Hippocampal formation (tissue), 2 donors: ENCODE data around the gene KIF15.
"Not testable (repeated sequence)": the region's sequence is repeated elsewhere in the genome, so short reads cannot be mapped to it uniquely, and the experiment has no call there.

Experiments used
- DNase-seq, 2 donors: peaks; one replicate each; lab custom pipeline; 2025; lab: John Stamatoyannopoulos, UW

KIF15 gene, protein sequence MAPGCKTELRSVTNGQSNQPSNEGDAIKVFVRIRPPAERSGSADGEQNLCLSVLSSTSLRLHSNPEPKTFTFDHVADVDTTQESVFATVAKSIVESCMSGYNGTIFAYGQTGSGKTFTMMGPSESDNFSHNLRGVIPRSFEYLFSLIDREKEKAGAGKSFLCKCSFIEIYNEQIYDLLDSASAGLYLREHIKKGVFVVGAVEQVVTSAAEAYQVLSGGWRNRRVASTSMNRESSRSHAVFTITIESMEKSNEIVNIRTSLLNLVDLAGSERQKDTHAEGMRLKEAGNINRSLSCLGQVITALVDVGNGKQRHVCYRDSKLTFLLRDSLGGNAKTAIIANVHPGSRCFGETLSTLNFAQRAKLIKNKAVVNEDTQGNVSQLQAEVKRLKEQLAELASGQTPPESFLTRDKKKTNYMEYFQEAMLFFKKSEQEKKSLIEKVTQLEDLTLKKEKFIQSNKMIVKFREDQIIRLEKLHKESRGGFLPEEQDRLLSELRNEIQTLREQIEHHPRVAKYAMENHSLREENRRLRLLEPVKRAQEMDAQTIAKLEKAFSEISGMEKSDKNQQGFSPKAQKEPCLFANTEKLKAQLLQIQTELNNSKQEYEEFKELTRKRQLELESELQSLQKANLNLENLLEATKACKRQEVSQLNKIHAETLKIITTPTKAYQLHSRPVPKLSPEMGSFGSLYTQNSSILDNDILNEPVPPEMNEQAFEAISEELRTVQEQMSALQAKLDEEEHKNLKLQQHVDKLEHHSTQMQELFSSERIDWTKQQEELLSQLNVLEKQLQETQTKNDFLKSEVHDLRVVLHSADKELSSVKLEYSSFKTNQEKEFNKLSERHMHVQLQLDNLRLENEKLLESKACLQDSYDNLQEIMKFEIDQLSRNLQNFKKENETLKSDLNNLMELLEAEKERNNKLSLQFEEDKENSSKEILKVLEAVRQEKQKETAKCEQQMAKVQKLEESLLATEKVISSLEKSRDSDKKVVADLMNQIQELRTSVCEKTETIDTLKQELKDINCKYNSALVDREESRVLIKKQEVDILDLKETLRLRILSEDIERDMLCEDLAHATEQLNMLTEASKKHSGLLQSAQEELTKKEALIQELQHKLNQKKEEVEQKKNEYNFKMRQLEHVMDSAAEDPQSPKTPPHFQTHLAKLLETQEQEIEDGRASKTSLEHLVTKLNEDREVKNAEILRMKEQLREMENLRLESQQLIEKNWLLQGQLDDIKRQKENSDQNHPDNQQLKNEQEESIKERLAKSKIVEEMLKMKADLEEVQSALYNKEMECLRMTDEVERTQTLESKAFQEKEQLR (N-terminal part only)

DNA sequence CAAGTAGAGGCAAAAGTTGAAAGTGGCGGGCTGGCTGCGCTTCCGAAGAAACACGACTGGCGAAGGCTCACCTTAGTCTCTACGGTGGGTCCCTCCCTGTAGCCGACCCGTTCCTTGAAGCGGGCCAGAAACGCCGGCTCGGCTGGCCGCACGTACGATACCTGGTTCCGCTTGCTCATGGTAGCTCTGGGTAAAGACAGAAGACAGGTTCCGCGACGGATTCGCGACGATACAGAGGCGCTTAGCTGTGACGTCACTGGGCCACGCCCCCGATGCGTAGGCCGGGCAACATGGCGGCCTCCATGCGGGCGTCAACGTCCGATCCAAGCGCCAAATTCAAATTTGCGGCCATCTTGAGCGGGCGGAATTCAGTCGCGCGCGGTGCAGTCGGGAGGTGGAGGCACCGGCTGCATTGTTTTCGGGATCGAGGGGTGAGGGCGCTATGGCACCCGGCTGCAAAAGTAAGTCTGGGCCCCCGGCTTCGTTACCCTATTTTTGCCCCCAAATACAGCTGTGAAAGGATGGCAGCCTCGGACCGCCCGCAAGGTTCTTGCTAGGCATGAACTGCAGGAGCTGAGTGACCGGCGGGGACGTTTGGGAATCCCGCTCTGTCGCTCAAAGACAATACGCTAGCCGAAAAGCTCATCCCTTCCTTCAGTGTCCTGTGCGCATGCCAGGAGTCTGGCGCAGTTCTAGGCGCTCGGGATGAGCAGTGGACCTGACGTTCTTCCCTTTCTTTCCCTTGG lies at the start of gene KIF15, which contains the start of gene KIAA1143:
Gene KIF15, plus strand, starts transcription at position 371 of the 746 bp plus-strand sequence. Its CDS starts 72 bp downstream, at position 443.
Gene KIAA1143, minus strand, starts transcription at position 196 of the 746 bp plus-strand sequence. Its CDS starts 17 bp downstream, at position 179.
- peak; percentile 79 to 86 for DNase-seq

DNA sequence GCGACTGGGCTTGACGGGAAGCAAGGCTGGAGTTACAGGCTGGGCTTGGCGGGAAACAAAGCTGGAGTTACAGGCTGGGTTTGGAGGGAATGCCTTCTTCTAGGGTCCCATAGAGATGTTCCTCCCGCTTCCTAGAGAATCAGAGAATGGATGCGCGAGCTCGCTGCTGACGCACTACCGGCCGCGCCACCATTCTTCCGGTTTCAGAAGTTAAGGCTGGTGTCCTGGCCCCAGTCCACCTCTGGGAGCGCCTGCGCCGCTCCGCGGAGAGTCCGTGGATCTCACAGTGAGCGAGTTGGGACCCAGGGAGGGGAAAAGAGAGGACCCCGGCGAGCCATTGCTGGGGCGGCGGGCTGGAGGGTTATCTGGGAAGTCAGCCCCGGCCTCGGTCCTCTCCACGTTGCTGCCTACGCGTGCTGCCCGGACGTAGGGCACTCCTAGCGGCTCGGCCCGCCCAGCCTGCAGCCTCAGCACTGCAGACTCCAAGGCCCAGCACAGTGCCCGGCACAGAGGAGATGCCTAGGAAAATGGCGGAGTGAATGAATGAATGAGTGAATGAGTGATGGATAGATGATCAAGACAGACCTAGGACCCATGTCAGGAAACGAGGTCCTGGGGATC lies 49.0 kb upstream of the KIF15 start, which contains the start of gene ZNF502:
Gene ZNF502, plus strand, starts transcription at position 206 of the 621 bp plus-strand sequence. CDS start 7,602 bp downstream, outside the sequence.
- DNase-seq, result peak; percentile 75 to 78

DNA sequence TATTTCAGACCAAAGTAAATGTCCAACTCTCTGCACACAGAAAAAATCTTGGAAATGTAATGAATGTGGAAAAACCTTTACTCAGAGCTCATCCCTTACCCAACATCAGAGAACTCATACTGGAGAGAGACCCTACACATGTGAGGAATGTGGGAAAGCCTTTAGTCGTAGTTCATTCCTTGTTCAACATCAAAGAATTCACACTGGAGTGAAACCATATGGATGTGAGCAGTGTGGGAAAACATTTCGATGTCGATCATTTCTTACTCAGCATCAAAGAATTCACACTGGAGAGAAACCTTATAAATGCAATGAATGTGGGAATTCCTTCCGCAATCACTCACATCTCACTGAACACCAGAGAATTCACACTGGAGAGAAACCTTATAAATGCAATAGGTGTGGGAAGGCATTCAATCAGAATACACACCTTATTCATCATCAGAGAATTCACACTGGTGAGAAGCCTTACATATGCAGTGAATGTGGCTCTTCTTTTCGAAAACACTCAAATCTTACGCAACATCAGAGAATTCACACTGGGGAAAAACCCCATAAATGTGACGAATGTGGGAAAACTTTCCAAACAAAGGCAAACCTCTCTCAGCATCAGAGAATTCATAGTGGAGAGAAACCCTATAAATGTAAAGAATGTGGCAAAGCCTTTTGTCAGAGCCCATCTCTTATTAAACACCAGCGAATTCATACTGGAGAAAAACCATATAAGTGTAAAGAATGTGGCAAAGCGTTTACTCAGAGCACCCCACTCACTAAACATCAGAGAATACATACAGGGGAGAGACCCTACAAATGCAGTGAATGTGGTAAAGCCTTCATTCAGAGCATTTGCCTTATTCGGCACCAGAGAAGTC lies 40.1 kb upstream of the KIF15 start:
- no peak for DNase-seq

DNA sequence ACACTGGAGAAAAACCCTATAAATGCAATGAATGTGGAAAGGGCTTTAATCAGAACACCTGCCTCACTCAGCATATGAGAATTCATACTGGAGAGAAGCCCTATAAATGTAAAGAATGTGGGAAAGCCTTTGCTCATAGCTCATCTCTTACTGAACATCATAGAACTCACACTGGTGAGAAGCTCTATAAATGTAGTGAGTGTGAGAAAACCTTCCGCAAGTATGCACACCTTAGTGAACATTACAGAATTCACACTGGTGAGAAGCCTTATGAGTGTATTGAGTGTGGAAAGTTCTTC lies 39.5 kb upstream of the KIF15 start:
- DNase-seq, result no peak

DNA sequence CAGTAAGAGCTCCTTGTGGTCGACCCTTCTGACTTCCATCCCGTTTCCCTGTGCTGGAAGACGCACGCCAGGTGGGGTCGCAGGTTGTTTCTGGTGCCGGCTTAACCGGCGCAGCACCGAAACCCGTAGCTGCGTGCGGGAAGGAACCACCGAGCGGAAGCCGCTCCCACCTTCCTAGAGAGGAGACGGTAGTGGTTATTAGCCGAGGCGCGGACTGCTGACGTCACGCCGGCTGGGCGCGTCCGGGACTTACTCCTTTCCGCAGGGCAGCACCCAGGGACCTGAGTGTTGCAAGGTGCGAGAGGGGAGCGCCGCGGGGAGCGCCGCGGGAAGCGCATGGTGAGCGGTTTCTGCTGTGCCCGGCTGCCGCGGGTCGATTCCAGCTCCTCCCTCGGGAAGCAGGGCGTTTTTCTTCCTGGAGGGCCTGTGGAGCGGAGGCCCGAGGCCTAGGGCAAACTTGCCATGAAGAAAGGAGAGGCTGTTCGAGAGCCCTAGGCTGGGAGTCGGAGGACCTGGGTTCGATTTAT lies 32.1 kb upstream of the KIF15 start, which contains the start of gene ZNF501:
Gene ZNF501, plus strand, starts transcription at position 252 of the 527 bp plus-strand sequence. CDS start 4,787 bp downstream, outside the sequence.
- DNase-seq, result peak; percentile 47 to 72

DNA sequence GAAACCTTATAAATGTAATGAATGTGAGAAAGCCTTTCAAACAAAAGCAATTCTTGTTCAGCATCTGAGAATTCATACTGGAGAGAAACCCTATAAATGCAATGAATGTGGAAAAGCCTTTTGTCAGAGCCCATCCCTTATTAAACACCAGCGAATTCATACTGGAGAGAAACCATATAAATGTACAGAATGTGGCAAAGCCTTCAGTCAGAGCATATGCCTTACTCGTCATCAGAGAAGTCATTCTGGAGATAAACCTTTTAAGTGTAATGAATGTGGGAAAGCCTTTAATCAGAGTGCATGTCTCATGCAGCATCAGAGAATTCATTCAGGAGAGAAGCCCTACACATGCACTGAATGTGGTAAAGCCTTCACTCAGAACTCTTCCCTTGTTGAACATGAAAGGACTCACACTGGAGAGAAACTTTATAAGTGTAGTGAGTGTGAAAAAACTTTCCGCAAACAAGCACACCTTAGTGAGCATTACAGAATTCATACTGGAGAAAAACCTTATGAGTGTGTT lies 26.9 kb upstream of the KIF15 start:
- DNase-seq, result no peak

DNA sequence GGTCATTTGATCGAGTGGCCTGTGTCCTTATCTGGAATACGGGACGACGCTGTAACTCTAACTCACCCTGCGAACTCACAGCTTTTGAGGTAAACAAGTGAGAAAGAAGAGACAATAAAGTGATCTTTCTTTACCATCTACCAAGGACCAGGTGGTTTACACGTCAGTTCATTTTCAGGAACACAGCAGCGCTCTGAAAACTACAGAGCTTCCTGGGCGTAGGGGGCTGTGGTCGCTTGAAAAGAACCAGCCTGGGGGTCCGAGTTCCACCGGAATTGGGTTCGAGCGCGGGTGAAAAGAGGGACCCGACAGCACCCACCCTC lies 532 bp upstream of the KIF15 start:
- DNase-seq, result no peak

DNA sequence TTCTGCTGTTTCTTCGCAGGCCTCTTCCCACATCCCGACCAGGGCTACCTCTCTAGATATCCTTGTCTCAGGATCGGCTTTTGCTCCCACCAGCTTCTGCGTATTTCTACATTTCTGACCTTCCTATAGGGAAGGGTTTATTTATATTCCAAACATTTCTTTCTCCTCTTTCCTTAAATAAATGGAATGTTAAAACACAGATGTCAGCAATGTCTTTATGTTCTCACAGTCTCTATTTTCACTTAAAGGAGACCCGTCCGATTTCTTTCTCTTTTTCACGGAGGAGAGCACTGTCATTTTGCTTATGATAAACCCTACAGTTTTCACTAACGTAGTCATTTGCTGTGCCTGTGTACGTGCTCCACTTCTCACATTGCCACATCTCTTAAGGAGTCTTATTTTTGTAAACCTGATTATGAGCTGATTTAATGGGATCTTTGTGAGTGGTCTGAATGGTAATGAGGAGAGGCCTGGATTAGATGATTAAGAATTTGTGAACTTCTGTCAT lies 630 bp downstream of the KIF15 start:
- DNase-seq, result no peak

DNA sequence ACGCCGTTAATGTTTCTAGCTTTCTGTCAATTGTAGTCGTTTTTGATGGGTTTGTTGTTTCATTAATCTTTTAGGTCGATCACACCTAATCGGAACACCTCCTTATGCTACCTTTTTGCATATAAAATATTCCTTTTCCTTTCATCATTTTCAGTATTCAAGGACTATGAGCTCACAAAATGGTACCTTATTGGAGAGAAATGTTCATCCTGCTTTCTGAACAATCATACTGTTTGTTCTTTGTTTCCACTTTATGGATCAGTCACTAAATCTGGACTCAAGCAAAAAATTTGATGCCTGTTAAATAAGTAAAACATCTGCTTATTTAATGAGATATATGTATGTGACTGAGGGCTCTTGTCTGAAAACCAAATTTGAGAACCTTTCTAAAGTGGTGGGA lies 1.1 kb downstream of the KIF15 start:
- no peak for DNase-seq

DNA sequence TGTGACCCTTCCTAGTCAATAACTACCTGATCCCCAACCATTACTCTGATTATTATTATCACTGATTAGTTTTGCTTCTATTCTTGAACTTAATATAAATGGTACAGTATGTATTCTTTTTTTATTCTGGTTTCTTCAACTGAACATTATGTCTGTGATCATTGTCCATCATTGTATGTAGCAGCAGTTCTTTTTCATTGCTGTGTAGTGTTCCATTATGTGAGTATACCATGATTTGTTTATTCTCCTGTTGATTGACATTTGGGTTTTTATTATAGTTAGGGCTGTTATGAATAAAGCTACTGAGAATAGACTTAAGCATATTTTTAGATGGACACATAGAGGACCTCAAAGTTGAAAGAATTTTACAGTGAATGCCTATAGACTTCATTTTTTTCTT lies 2.7 kb downstream of the KIF15 start:
- DNase-seq, result no peak

DNA sequence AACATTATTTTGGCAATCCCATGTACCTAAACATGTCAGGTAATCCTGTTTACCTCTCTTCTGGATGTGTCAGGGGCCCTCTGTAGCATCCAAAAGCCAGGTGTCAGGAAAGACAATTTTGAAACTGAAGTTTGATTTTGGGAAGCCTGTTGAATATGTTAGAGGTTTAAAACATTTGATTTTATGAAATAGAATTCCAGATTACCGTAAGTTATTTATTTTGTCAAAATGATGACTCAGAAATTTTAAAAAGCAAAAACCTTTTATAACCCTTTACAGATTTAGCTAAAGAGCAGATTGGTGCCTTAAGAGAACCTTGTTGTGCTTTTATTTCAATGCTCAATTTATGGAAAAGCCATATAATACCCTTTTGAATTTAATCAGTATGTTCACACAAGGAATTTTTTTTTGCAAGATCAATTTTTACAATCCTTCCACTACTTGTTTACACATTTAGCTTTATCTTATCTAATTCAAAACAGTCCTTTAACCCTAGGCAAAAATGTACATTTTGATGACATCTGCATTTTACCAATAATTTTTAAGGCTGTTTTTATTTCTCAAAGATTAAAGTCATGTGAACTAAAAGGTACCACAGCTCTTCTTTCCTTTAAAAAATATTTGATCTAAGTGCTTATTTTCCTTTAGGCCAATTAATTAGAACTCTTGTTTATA lies 10.0 kb downstream of the KIF15 start:
- no peak for DNase-seq

DNA sequence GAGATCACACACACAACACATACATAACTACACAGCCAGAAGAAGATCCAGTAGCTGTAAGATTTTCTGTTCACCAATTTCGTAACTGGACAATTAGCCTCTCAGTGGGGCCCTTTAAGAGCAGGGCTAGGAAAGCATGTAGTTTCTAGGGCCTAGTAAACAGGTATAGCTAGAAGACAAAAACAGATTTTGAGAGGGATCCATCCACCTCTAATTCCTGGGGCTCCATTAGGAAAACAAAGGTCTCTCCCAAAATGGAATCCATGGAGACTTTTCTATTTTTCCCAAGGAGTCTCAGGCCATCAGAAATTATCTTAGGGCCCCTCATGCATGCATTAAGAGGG lies 10.5 kb downstream of the KIF15 start:
- no peak for DNase-seq

DNA sequence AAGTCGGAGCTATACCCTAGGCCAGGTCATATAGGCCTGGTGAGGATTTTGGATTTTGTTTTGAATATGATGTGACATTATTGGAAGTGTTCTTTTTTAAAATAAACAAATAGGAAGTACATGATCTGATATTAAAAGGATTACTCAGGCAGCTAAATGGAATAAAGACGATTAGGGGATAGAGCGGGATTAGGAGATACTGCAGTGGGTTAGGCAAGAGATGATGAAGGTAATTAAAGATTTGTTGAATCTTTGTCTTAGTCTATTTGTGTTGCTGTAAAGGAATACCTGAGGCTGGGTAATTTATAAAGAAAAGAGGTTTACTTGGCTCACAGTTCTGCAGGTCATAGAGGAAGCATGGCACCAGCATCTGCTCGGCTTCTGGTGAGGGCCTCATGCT lies 21.3 kb downstream of the KIF15 start:
- no peak for DNase-seq

DNA sequence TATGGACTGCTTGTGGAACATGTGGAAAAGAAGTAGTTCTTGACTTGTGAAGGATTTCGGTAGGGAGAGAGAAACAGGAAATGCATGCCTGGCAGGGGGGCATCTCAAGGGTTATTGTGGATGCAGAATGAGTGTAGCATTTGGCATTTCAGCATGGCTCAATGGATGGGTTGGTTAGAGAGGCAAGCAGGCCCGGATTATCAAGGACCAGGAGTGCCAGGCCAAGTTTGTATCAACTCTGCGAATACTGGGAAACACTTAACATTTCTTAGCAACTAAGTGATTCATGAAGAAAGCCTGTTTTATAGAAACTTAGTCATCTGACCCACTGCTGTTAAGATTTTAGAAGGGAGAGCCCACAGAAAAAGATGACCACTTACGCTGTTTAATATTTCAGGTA lies 33.6 kb downstream of the KIF15 start:
- DNase-seq, result no peak

DNA sequence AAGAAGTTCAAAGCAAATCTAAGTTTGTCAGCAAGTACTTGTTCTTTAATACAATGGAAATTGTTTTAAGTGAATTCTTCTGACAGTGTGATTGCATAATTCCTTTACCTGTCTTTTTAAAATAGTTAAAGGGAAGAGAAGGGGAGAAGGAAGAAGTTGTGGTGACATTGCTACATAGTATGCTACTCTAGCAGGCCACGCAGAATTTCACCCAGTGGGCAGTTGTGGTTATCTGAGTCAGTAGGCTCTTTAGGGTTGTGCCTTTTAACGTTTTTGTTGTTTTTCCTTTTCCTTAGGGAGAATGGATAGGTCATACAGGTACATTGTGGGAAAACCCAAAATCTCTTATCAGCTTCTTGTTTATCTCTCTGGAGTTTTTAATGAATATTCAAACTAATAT lies 40.4 kb downstream of the KIF15 start:
- no peak for DNase-seq

DNA sequence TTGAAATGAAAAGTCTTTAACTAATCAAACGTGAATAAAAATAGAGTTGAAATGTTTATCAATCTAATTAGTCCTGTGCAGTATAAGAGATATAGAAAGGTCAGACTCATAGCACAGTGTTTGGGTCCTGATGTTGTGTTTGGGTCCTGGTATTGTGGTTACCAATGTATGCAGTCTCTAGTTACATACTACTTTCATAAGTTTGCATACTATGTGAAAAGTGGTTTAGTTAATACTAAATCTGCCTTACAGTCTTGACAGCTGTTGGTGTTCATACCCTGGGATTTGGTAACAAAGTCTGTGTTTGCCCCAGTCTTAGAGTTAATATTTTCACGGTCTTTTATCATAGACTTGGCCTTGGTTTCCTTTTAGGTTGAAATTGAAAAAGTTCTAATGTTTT lies 41.7 kb downstream of the KIF15 start:
- no peak for DNase-seq

DNA sequence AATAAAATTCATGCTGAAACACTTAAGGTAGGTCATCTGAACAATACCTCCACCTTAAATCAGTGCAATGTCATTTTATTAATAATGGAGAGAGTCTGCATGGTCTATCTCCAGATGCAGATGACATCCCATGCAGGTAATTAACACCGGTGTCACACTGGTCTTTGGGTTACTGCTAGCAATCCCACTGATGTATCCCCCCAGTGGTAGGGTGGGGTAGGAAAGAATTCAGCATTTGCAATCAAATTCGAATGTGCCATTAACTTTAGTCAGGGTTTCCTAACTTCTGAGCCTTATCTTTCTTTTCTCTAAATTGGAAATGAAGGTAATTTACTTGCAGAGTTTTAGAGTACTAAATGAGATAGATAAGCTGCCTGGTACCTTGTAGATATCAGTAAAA lies 44.4 kb downstream of the KIF15 start:
- DNase-seq, result no peak

DNA sequence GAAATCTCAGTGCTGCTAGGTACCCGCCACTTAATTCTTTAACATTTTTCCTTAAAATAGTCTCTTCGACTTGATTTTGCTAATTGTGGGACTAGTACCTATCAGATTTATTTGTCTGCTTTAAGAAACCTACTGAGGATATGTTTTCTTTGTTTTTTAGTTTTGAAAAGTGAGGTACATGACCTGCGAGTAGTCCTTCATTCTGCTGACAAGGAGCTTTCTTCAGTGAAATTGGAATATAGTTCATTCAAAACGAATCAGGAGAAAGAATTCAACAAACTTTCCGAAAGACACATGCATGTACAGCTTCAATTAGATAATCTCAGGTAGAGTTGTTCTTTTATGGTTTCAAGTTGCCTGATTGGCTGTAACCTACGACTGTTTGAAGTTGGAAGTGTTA lies 53.2 kb downstream of the KIF15 start:
- DNase-seq, result no peak

DNA sequence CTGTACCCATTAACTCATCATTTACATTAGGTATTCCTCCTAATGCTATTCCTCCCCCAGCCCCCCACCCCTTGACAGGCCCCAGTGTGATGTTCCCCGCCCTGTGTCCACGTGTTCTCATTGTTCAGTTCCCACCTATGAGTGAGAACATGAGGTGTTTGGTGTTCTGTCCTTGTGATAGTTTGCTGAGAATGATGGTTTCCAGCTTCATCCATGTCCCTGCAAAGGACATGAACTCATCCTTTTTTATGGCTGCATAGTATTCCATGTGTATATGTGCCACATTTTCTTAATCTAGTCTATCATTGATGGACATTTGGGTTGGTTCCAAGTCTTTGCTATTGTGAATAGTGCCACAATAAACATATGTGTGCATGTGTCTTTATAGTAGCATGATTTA lies 54.7 kb downstream of the KIF15 start:
- DNase-seq, result not testable (repeated sequence)
